Activated effector memory CD4-positive, alpha-beta T cell treated with Interleukin-2 at 50 U/mL for 16 hours (primary cell): Measurements from ENCODE around the gene IGFBP4.
"Not testable (repeated sequence)": the region's sequence is repeated elsewhere in the genome, so short reads cannot be mapped to it uniquely, and the experiment has no call there.

ENCODE experiments used
- DNase-seq: peaks from one replicate; pipeline ENCODE4 v3.0.0-alpha.2; 2020

Gene IGFBP4

GRCh38 chr17:40443196-40443987, at the start of gene IGFBP4:
Gene IGFBP4 (plus strand): TSS chr17:40443450. CDS start chr17:40443736, 286 bp downstream.
- peak; percentile 60 for DNase-seq

GRCh38 chr17:40399185-40399584, 44.1 kb upstream of the IGFBP4 start:
- no peak for DNase-seq

GRCh38 chr17:40402668-40403067, 40.6 kb upstream of the IGFBP4 start:
- no peak for DNase-seq

- DNase-seq, result no peak
Measured at GRCh38 chr17:40404003-40404402, 39.2 kb upstream of the IGFBP4 start.

GRCh38 chr17:40407460-40407859, 35.8 kb upstream of the IGFBP4 start:
- DNase-seq, result no peak

- not testable (repeated sequence) for DNase-seq
Measured at GRCh38 chr17:40409540-40409939, 33.7 kb upstream of the IGFBP4 start.

GRCh38 chr17:40410082-40410481, 33.2 kb upstream of the IGFBP4 start:
- DNase-seq, result no peak

GRCh38 chr17:40411821-40412220, 31.4 kb upstream of the IGFBP4 start:
- DNase-seq, result no peak

- DNase-seq, result no peak
Measured at GRCh38 chr17:40412880-40413279, 30.4 kb upstream of the IGFBP4 start.

- DNase-seq, result not testable (repeated sequence)
Measured at GRCh38 chr17:40414312-40414711, 28.9 kb upstream of the IGFBP4 start.

- no peak for DNase-seq
Measured at GRCh38 chr17:40415390-40415789, 27.9 kb upstream of the IGFBP4 start.

GRCh38 chr17:40416671-40417070, 26.6 kb upstream of the IGFBP4 start:
- no peak for DNase-seq

GRCh38 chr17:40417258-40417608, 26.0 kb upstream of the IGFBP4 start:
- no peak for DNase-seq

GRCh38 chr17:40417609-40418427, 25.4 kb upstream of the IGFBP4 start, which contains the start of gene TOP2A:
Gene TOP2A (minus strand): TSS chr17:40417896. CDS start chr17:40417791, 105 bp downstream.
- peak; percentile 94 for DNase-seq

GRCh38 chr17:40418428-40418706, 24.9 kb upstream of the IGFBP4 start:
- no peak for DNase-seq

- no peak for DNase-seq
Measured at GRCh38 chr17:40419559-40420331, 23.5 kb upstream of the IGFBP4 start.

- no peak for DNase-seq
Measured at GRCh38 chr17:40422990-40423633, 20.1 kb upstream of the IGFBP4 start.

GRCh38 chr17:40425741-40426140, 17.5 kb upstream of the IGFBP4 start:
- no peak for DNase-seq

GRCh38 chr17:40427002-40427491, 16.2 kb upstream of the IGFBP4 start:
- DNase-seq, result no peak

- no peak for DNase-seq
Measured at GRCh38 chr17:40430272-40431230, 12.7 kb upstream of the IGFBP4 start.

- no peak for DNase-seq
Measured at GRCh38 chr17:40431231-40431602, 12.0 kb upstream of the IGFBP4 start.
